GM13976 (cell line): ENCODE results near the gene NPAS3.

Experiments used
- DNase-seq: peaks from one replicate; pipeline ENCODE4 v3.0.0; 2012; ENCODE audit warnings: low spot score
- in situ Hi-C: fragments of 300-500 bp; cut with MboI; formaldehyde crosslinking; loops from one replicate; pipeline ENCODE4 v1.12.0; 2022; ENCODE audit warnings: low sequenced_read_pairs, mixed read lengths, inconsistent platforms; ENCODE audit not compliant: unreplicated experiment
- TF ChIP-seq, protein P1 (sequence below): IDR thresholded peaks from 2 replicates; pipeline ENCODE4 v1.5.1; 2012; ENCODE audit warnings: borderline replicate concordance, mild to moderate bottlenecking; ENCODE audit not compliant: insufficient read depth; ENCODE audit errors: extremely low read depth, missing control alignments, control extremely low read depth

The NPAS3 gene

GRCh38 chr14:33781236-33781635 is 842.6 kb downstream of the NPAS3 start:
- TF ChIP-seq, protein P1, sequence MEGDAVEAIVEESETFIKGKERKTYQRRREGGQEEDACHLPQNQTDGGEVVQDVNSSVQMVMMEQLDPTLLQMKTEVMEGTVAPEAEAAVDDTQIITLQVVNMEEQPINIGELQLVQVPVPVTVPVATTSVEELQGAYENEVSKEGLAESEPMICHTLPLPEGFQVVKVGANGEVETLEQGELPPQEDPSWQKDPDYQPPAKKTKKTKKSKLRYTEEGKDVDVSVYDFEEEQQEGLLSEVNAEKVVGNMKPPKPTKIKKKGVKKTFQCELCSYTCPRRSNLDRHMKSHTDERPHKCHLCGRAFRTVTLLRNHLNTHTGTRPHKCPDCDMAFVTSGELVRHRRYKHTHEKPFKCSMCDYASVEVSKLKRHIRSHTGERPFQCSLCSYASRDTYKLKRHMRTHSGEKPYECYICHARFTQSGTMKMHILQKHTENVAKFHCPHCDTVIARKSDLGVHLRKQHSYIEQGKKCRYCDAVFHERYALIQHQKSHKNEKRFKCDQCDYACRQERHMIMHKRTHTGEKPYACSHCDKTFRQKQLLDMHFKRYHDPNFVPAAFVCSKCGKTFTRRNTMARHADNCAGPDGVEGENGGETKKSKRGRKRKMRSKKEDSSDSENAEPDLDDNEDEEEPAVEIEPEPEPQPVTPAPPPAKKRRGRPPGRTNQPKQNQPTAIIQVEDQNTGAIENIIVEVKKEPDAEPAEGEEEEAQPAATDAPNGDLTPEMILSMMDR, result no peak
- in situ Hi-C loops, result loop anchor here (25.0 kb wide), 1 partner anchor 1069 kb away; no protein-coding TSS in a partner anchor

GRCh38 chr14:33782923-33783322 is 844.2 kb downstream of the NPAS3 start:
- in situ Hi-C loops, result loop anchor here (25.0 kb wide), 1 partner anchor 1071 kb away; no protein-coding TSS in a partner anchor
- DNase-seq, result no peak
- TF ChIP-seq, protein P1, result no peak

More at GRCh38 chr14:33781236-33781635, 842.6 kb downstream of the NPAS3 start:
- no peak for DNase-seq

GRCh38 chr14:33786091-33786825 is 847.6 kb downstream of the NPAS3 start:
- no peak for DNase-seq
- in situ Hi-C loops, result loop anchor here (25.0 kb wide), 1 partner anchor 1074 kb away; no protein-coding TSS in a partner anchor
- TF ChIP-seq, protein P1, result no peak

- in situ Hi-C loops, result loop anchor here (25.0 kb wide), 1 partner anchor 1076 kb away; no protein-coding TSS in a partner anchor
- TF ChIP-seq, protein P1, result no peak
- no peak for DNase-seq
Measured at GRCh38 chr14:33788161-33788560, 849.5 kb downstream of the NPAS3 start.

GRCh38 chr14:33790996-33791395 is 852.3 kb downstream of the NPAS3 start:
- in situ Hi-C loops, result loop anchor here (10.0 to 25.0 kb wide), 2 partner anchors 1079 to 1216 kb away; no protein-coding TSS in a partner anchor
- TF ChIP-seq, protein P1, result no peak
- no peak for DNase-seq

- DNase-seq, result peak; percentile 36
- TF ChIP-seq, protein P1, result no peak
- in situ Hi-C loops, result loop anchor here (10.0 to 25.0 kb wide), 2 partner anchors 1080 to 1217 kb away; no protein-coding TSS in a partner anchor
Measured at GRCh38 chr14:33792009-33792719, 853.5 kb downstream of the NPAS3 start.
